ENCODE data around the gene LYPD3. TPM values are rescaled to one million over a fixed set of nuclear protein-coding genes. Genes with fewer than 3 reads are reported as not detected.

LYPD3 gene
- total RNA-seq, 2 experiments from 2014 or later: 0.68 to 1.1 TPM

- H3K9me3 Mint-ChIP-seq (ENCODE audit: insufficient read depth): no peaks in the 10 kb centered on the region
- no peaks in the 10 kb centered on the region for H3K27me3 Mint-ChIP-seq (ENCODE audit: low read depth)
- no peak for DNase-seq
- peaks cover 46% of the 10 kb centered on the region for H3K4me1 Mint-ChIP-seq (ENCODE audit: low read depth)
- POLR2A ChIA-PET: no interaction called here
- no peak overlapping the region for H3K4me3 Mint-ChIP-seq
- H3K36me3 Mint-ChIP-seq (ENCODE audit: low read depth): peaks cover under 1% of the 10 kb centered on the region
- CTCF ChIA-PET: no interaction called here
- no peak overlapping the region for H3K27ac Mint-ChIP-seq
- ATAC-seq: peak; percentile 17
Measured at GRCh38 chr19:43470288-43470687, 4.9 kb upstream of the LYPD3 start.

GRCh38 chr19:43469160-43469480, 3.7 kb upstream of the LYPD3 start:
- POLR2A ChIA-PET: interaction anchor here (1.2 kb wide), 1 partner anchor 35 kb away, joined by 3 read pairs; no protein-coding TSS in a partner anchor
- no peaks in the 10 kb centered on the region for H3K27me3 Mint-ChIP-seq (ENCODE audit: low read depth)
- peaks cover 46% of the 10 kb centered on the region for H3K4me1 Mint-ChIP-seq (ENCODE audit: low read depth)
- CTCF ChIA-PET: interaction anchor here (1.0 to 2.6 kb wide), 2 partner anchors 22 to 51 kb away, joined by 5 to 12 read pairs; no protein-coding TSS in a partner anchor
- DNase-seq (peak; percentile 41), ATAC-seq (peak; percentile 67)
- peak overlapping the region; percentile 73 for H3K27ac Mint-ChIP-seq
- H3K9me3 Mint-ChIP-seq (ENCODE audit: insufficient read depth): no peaks in the 10 kb centered on the region
- H3K36me3 Mint-ChIP-seq (ENCODE audit: low read depth): no peaks in the 10 kb centered on the region
- no peak overlapping the region for H3K4me3 Mint-ChIP-seq

GRCh38 chr19:43468354-43469159, 3.1 kb upstream of the LYPD3 start:
- Mint-ChIP-seq H3K4me3 (no peak overlapping the region), H3K4me1 (ENCODE audit: low read depth) (peaks cover 50% of the 10 kb centered on the region), H3K27me3 (ENCODE audit: low read depth) (no peaks in the 10 kb centered on the region), H3K9me3 (ENCODE audit: insufficient read depth) (no peaks in the 10 kb centered on the region), H3K36me3 (ENCODE audit: low read depth) (no peaks in the 10 kb centered on the region), H3K27ac (peak overlapping the region; percentile 73)
- ChIA-PET CTCF (interaction anchor here (1.0 to 2.6 kb wide), 3 partner anchors 21 to 51 kb away, joined by 3 to 12 read pairs (median 5); no protein-coding TSS in a partner anchor), POLR2A (interaction anchor here (0.8 to 1.2 kb wide), 2 partner anchors 35 to 65 kb away, joined by 3 read pairs; partner anchors contain the start of gene ZNF575)
- DNase-seq: no peak
- ATAC-seq: no peak

GRCh38 chr19:43467730-43468129, 2.3 kb upstream of the LYPD3 start:
- H3K4me3 Mint-ChIP-seq: no peak overlapping the region
- DNase-seq (no peak), ATAC-seq (no peak)
- H3K9me3 Mint-ChIP-seq (ENCODE audit: insufficient read depth): no peaks in the 10 kb centered on the region
- H3K4me1 Mint-ChIP-seq (ENCODE audit: low read depth): peaks cover 54% of the 10 kb centered on the region
- H3K36me3 Mint-ChIP-seq (ENCODE audit: low read depth): no peaks in the 10 kb centered on the region
- H3K27me3 Mint-ChIP-seq (ENCODE audit: low read depth): no peaks in the 10 kb centered on the region
- CTCF ChIA-PET: interaction anchor here (1.0 to 2.6 kb wide), 4 partner anchors 20 to 52 kb away, joined by 3 to 12 read pairs (median 4); no protein-coding TSS in a partner anchor
- peak overlapping the region; percentile 2 for H3K27ac Mint-ChIP-seq
- POLR2A ChIA-PET: interaction anchor here (0.8 kb wide), 1 partner anchor 66 kb away, joined by 3 read pairs; the partner anchor contains the start of gene ZNF575

GRCh38 chr19:43467276-43467675, 1.9 kb upstream of the LYPD3 start:
- H3K27me3 Mint-ChIP-seq (ENCODE audit: low read depth): no peaks in the 10 kb centered on the region
- H3K4me1 Mint-ChIP-seq (ENCODE audit: low read depth): peaks cover 57% of the 10 kb centered on the region
- no peak overlapping the region for H3K27ac Mint-ChIP-seq
- no peaks in the 10 kb centered on the region for H3K36me3 Mint-ChIP-seq (ENCODE audit: low read depth)
- H3K4me3 Mint-ChIP-seq: no peak overlapping the region
- POLR2A ChIA-PET: interaction anchor here (0.8 kb wide), 1 partner anchor 66 kb away, joined by 3 read pairs; the partner anchor contains the start of gene ZNF575
- no peaks in the 10 kb centered on the region for H3K9me3 Mint-ChIP-seq (ENCODE audit: insufficient read depth)
- ATAC-seq: no peak
- CTCF ChIA-PET: interaction anchor here (1.0 to 2.6 kb wide), 4 partner anchors 20 to 52 kb away, joined by 3 to 12 read pairs (median 4); no protein-coding TSS in a partner anchor
- DNase-seq: no peak

GRCh38 chr19:43466793-43467192, 1.4 kb upstream of the LYPD3 start:
- ChIA-PET POLR2A (no interaction called here), CTCF (interaction anchor here (1.0 to 4.6 kb wide), 4 partner anchors 20 to 53 kb away, joined by 3 to 68 read pairs (median 8); no protein-coding TSS in a partner anchor)
- Mint-ChIP-seq H3K9me3 (ENCODE audit: insufficient read depth) (no peaks in the 10 kb centered on the region), H3K27ac (no peak overlapping the region), H3K4me3 (no peak overlapping the region), H3K4me1 (ENCODE audit: low read depth) (peaks cover 61% of the 10 kb centered on the region), H3K36me3 (ENCODE audit: low read depth) (no peaks in the 10 kb centered on the region), H3K27me3 (ENCODE audit: low read depth) (no peaks in the 10 kb centered on the region)
- DNase-seq (no peak), ATAC-seq (no peak)

- DNase-seq (no peak), ATAC-seq (no peak)
- Mint-ChIP-seq H3K27me3 (ENCODE audit: low read depth) (no peaks in the 10 kb centered on the region), H3K9me3 (ENCODE audit: insufficient read depth) (no peaks in the 10 kb centered on the region), H3K4me3 (peak overlapping the region; percentile 85), H3K27ac (peak overlapping the region; percentile 96), H3K4me1 (ENCODE audit: low read depth) (peaks cover 51% of the 10 kb centered on the region), H3K36me3 (ENCODE audit: low read depth) (no peaks in the 10 kb centered on the region)
- CTCF ChIA-PET: interaction anchor here (0.5 to 4.6 kb wide), 12 partner anchors 9 to 1340 kb away, joined by 3 to 68 read pairs (median 8); partner anchors contain the start of gene PHLDB3
- POLR2A ChIA-PET: interaction anchor here (0.8 to 2.5 kb wide), 7 partner anchors 9 to 61 kb away, joined by 3 to 18 read pairs (median 5); partner anchors contain the start of gene PHLDB3
Measured at GRCh38 chr19:43464134-43464775, 1.2 kb downstream of the LYPD3 start.

- H3K4me3 Mint-ChIP-seq: peak overlapping the region; percentile 85
- ChIA-PET POLR2A (interaction anchor here (0.8 to 2.5 kb wide), 7 partner anchors 10 to 61 kb away, joined by 3 to 18 read pairs (median 5); partner anchors contain the start of gene PHLDB3), CTCF (interaction anchor here (0.5 to 4.6 kb wide), 16 partner anchors 10 to 1340 kb away, joined by 3 to 68 read pairs (median 6); partner anchors contain the start of genes IRGQ, PHLDB3 and ZNF576)
- peaks cover 44% of the 10 kb centered on the region for H3K4me1 Mint-ChIP-seq (ENCODE audit: low read depth)
- peak overlapping the region; percentile 96 for H3K27ac Mint-ChIP-seq
- H3K36me3 Mint-ChIP-seq (ENCODE audit: low read depth): no peaks in the 10 kb centered on the region
- no peaks in the 10 kb centered on the region for H3K9me3 Mint-ChIP-seq (ENCODE audit: insufficient read depth)
- no peaks in the 10 kb centered on the region for H3K27me3 Mint-ChIP-seq (ENCODE audit: low read depth)
- DNase-seq: peak; percentile 99
- ATAC-seq: peak; percentile 88
Measured at GRCh38 chr19:43463381-43464133, 1.9 kb downstream of the LYPD3 start.

- peak overlapping the region; percentile 96 for H3K27ac Mint-ChIP-seq
- no peaks in the 10 kb centered on the region for H3K9me3 Mint-ChIP-seq (ENCODE audit: insufficient read depth)
- ChIA-PET CTCF (interaction anchor here (0.6 to 4.6 kb wide), 14 partner anchors 10 to 205 kb away, joined by 3 to 68 read pairs (median 6); partner anchors contain the start of genes IRGQ, PHLDB3 and ZNF576), POLR2A (interaction anchor here (1.1 to 2.5 kb wide), 5 partner anchors 11 to 62 kb away, joined by 3 to 18 read pairs (median 6); partner anchors contain the start of gene PHLDB3)
- H3K36me3 Mint-ChIP-seq (ENCODE audit: low read depth): no peaks in the 10 kb centered on the region
- peaks cover 38% of the 10 kb centered on the region for H3K4me1 Mint-ChIP-seq (ENCODE audit: low read depth)
- ATAC-seq (no peak), DNase-seq (no peak)
- H3K27me3 Mint-ChIP-seq (ENCODE audit: low read depth): no peaks in the 10 kb centered on the region
- H3K4me3 Mint-ChIP-seq: peak overlapping the region; percentile 85
Measured at GRCh38 chr19:43462785-43463380, 2.5 kb downstream of the LYPD3 start.

- Mint-ChIP-seq H3K36me3 (ENCODE audit: low read depth) (no peaks in the 10 kb centered on the region), H3K9me3 (ENCODE audit: insufficient read depth) (no peaks in the 10 kb centered on the region), H3K4me1 (ENCODE audit: low read depth) (peaks cover 34% of the 10 kb centered on the region), H3K4me3 (peak overlapping the region; percentile 4), H3K27me3 (ENCODE audit: low read depth) (no peaks in the 10 kb centered on the region), H3K27ac (no peak overlapping the region)
- no peak for ATAC-seq
- CTCF ChIA-PET: interaction anchor here (0.7 to 4.6 kb wide), 9 partner anchors 11 to 206 kb away, joined by 3 to 68 read pairs (median 11); partner anchors contain the start of genes IRGQ, PHLDB3 and ZNF576
- no peak for DNase-seq
- POLR2A ChIA-PET: interaction anchor here (1.9 to 2.5 kb wide), 3 partner anchors 11 to 62 kb away, joined by 6 to 18 read pairs (median 9); partner anchors contain the start of gene PHLDB3
Measured at GRCh38 chr19:43462383-43462782, 3.0 kb downstream of the LYPD3 start.
